ENCODE data around the gene ITGB5. TPM values are rescaled to one million over a fixed set of nuclear protein-coding genes. Genes with fewer than 3 reads are reported as not detected.
A peak's percentile ranks its signal among the peaks of the same experiment; 100 is the strongest.

Gene ITGB5
- total RNA-seq, 4 donors from 2014 or later, result 114 to 217 (median 193) TPM

DNA sequence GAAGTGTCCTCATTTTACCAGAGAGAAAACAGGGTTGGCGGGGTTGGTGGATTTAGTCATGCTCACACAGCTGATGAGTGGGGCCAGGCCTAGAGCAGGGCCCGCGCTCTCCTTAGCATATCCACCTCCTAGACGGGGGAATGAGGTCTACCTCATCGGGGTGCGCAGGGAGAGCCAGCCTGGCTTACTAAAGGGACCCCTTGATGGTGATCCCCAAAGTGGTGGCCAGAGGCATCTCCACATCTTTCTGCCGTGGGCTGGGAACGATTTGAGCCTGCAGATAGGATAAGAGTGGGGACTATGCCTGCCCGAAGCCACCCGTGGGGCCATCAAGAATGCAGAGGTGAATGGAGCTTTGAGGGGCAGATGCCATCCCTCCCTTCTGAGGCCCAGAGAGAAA lies 87.5 kb downstream of the ITGB5 start:
- H3K27ac ChIP-seq, result no peak overlapping the region
- DNase-seq (ENCODE audit: low spot score in 2 of 2), result no peak
- no peak overlapping the region for H3K4me3 ChIP-seq
- peaks cover 0 to 37% (median 0%) of the 10 kb centered on the region in 3 donors for H3K36me3 ChIP-seq
- TF ChIP-seq EP300 (IDR thresholded peaks at IDR 0.05), result no peak
- TF ChIP-seq POLR2A (IDR thresholded peaks at IDR 0.05), result no peak
- no peak for TF ChIP-seq CTCF (IDR thresholded peaks at IDR 0.05)
- H3K27me3 ChIP-seq, result no peaks in the 10 kb centered on the region
- 93 to 98% methylated on average over 10 of the region's 10 CpGs for WGBS, 2 donors
- no peaks in the 10 kb centered on the region for H3K9me3 ChIP-seq
- H3K4me1 ChIP-seq, result peaks cover 0 to 27% (median 6%) of the 10 kb centered on the region in 4 donors

GRCh38 chr3:124797426-124797945 lies 89.7 kb downstream of the ITGB5 start:
- no peak overlapping the region for H3K27ac ChIP-seq
- 85 to 90% methylated on average over 4 of the region's 4 CpGs for WGBS, 2 donors
- no peaks in the 10 kb centered on the region for H3K27me3 ChIP-seq
- no peak for DNase-seq (ENCODE audit: low spot score in 2 of 2)
- H3K9me3 ChIP-seq, result no peaks in the 10 kb centered on the region
- TF ChIP-seq EP300 (IDR thresholded peaks at IDR 0.05), result no peak
- TF ChIP-seq CTCF (IDR thresholded peaks at IDR 0.05), result no peak
- no peak for TF ChIP-seq POLR2A (IDR thresholded peaks at IDR 0.05)
- peaks cover 0 to 37% (median 8%) of the 10 kb centered on the region in 4 donors for H3K4me1 ChIP-seq
- peaks cover 0 to 43% (median 0%) of the 10 kb centered on the region in 3 donors for H3K36me3 ChIP-seq
- H3K4me3 ChIP-seq, result no peak overlapping the region

- no peak for DNase-seq (ENCODE audit: low spot score in 2 of 2)
- Histone ChIP-seq H3K27me3 (no peaks in the 10 kb centered on the region), H3K4me3 (no peak overlapping the region), H3K27ac (no peak overlapping the region), H3K4me1 (peaks cover 0 to 40% (median 7%) of the 10 kb centered on the region in 4 donors), H3K36me3 (peaks cover 0 to 43% (median 0%) of the 10 kb centered on the region in 3 donors), H3K9me3 (no peaks in the 10 kb centered on the region)
- no peak for TF ChIP-seq CTCF (IDR thresholded peaks at IDR 0.05)
- no peak for TF ChIP-seq EP300 (IDR thresholded peaks at IDR 0.05)
- no peak for TF ChIP-seq POLR2A (IDR thresholded peaks at IDR 0.05)
- 92 to 94% methylated on average over 15 to 19 of the region's 19 CpGs for WGBS, 2 donors
Measured at GRCh38 chr3:124796477-124796876, 90.7 kb downstream of the ITGB5 start.

GRCh38 chr3:124793054-124793739 lies 94.0 kb downstream of the ITGB5 start:
- Histone ChIP-seq H3K9me3 (no peaks in the 10 kb centered on the region), H3K4me1 (peaks cover 0 to 39% (median 2%) of the 10 kb centered on the region in 4 donors), H3K36me3 (peaks cover 0 to 43% (median 0%) of the 10 kb centered on the region in 3 donors), H3K4me3 (no peak overlapping the region), H3K27me3 (no peaks in the 10 kb centered on the region), H3K27ac (peak overlapping the region in 3 of 4 donors; percentile 45 to 77 (median 73))
- WGBS, 2 donors, result 62 to 70% methylated on average over 6 of the region's 6 CpGs
- no peak for DNase-seq (ENCODE audit: low spot score in 2 of 2)
- no peak for TF ChIP-seq POLR2A (IDR thresholded peaks at IDR 0.05)
- no peak for TF ChIP-seq EP300 (IDR thresholded peaks at IDR 0.05)
- TF ChIP-seq CTCF (IDR thresholded peaks at IDR 0.05), result no peak

- H3K27me3 ChIP-seq, result no peaks in the 10 kb centered on the region
- 81 to 85% methylated on average over 7 of the region's 7 CpGs for WGBS, 2 donors
- peaks cover 0 to 46% (median 3%) of the 10 kb centered on the region in 4 donors for H3K4me1 ChIP-seq
- H3K36me3 ChIP-seq, result peaks cover 0 to 42% (median 0%) of the 10 kb centered on the region in 3 donors
- no peaks in the 10 kb centered on the region for H3K9me3 ChIP-seq
- TF ChIP-seq EP300 (IDR thresholded peaks at IDR 0.05), result no peak
- TF ChIP-seq POLR2A (IDR thresholded peaks at IDR 0.05), result no peak
- TF ChIP-seq CTCF (IDR thresholded peaks at IDR 0.05), result no peak
- peak overlapping the region in 3 of 4 donors; percentile 45 to 77 (median 73) for H3K27ac ChIP-seq
- DNase-seq (ENCODE audit: low spot score in 2 of 2), result no peak
- no peak overlapping the region for H3K4me3 ChIP-seq
Measured at GRCh38 chr3:124792341-124793040, 94.7 kb downstream of the ITGB5 start.
